Ovary (tissue), 3 donors: ENCODE results near the gene NNT.

Experiments used
- CTCF ChIP-seq, 3 donors: fragments of 450-650 bp in 2 of 3; fragments of 200-600 bp in 1 of 3; IDR thresholded peaks; one replicate each; pipeline versions ENCODE4 v1.5.1 to v1.8.0; 2016 to 2022; ENCODE audit warnings: antibody characterized with exemption in 3 of 3, mild to moderate bottlenecking in 1 of 3
- EP300 ChIP-seq: sonication (generic); formaldehyde crosslinking; IDR thresholded peaks from one replicate; pipeline ENCODE4 v1.6.1; 2017; ENCODE audit warnings: antibody characterized with exemption
- POLR2A ChIP-seq: fragments of 450-650 bp; IDR thresholded peaks from one replicate; pipeline ENCODE4 v1.6.1; 2017; ENCODE audit warnings: antibody characterized with exemption, mild to moderate bottlenecking, moderate library complexity
- donor health status: DM: no; HTN: no; CAD: no.

- TF ChIP-seq CTCF (IDR thresholded peaks at IDR 0.05) (no peak), POLR2A (no peak), EP300 (no peak)
Observed at GRCh38 chr5:43637416-43637815, 34.4 kb downstream of the NNT start.
